Heart right ventricle (tissue), 16 donors: ENCODE measurements around the gene MICAL2. TPM values are rescaled to one million over a fixed set of nuclear protein-coding genes. Genes with fewer than 3 reads are reported as not detected.
A peak's percentile ranks its signal among the peaks of the same experiment; 100 is the strongest.

ENCODE experiments used
- ATAC-seq, 8 donors: fragments of 200-7000 bp; cut with Tn5 transposase; one replicate each; pipeline ENCODE4 v1.9.1; 2020; ENCODE audit warnings: mild to moderate bottlenecking in 8 of 8, moderate library complexity in 8 of 8, moderate number of reproducible peaks in 1 of 8
- DNase-seq, 2 donors: peaks; one replicate each; pipeline ENCODE4 v3.0.0-alpha.2; 2020
- H3K27ac ChIP-seq, 10 donors: fragments of 200-600 bp; sonication (generic) in 2 of 10; one replicate each; pipeline versions ENCODE4 v1.5.0 to v1.8.0; 2020 to 2022; ENCODE audit warnings: mild to moderate bottlenecking in 3 of 10
- H3K27me3 ChIP-seq, 7 donors: fragments of 200-600 bp; one replicate each; pipeline ENCODE4 v1.8.0; 2021 to 2022; ENCODE audit warnings: mild to moderate bottlenecking in 2 of 7
- H3K36me3 ChIP-seq, 9 donors: fragments of 200-600 bp; sonication (generic) in 1 of 9; one replicate each; pipeline versions ENCODE4 v1.5.0 to v1.8.0; 2020 to 2022; ENCODE audit warnings: mild to moderate bottlenecking in 2 of 9
- H3K4me1 ChIP-seq, 9 donors: fragments of 200-600 bp; sonication (generic) in 1 of 9; one replicate each; pipeline versions ENCODE4 v1.5.0 to v1.8.0; 2020 to 2022; ENCODE audit warnings: mild to moderate bottlenecking in 4 of 9
- H3K4me3 ChIP-seq, 10 donors: fragments of 200-600 bp; sonication (generic) in 2 of 10; one replicate each; pipeline versions ENCODE4 v1.5.0 to v1.8.0; 2020 to 2022; ENCODE audit warnings: mild to moderate bottlenecking in 7 of 10, moderate library complexity in 2 of 10
- H3K9me3 ChIP-seq, 11 donors: fragments of 200-600 bp in 10 of 11; sonication (generic) in 2 of 11; one replicate each; pipeline versions ENCODE4 v1.5.0 to v1.8.0; 2013 to 2022; ENCODE audit warnings: mild to moderate bottlenecking in 2 of 11, control low read depth in 1 of 11, moderate library complexity in 1 of 11
- WGBS, 2 donors: extraction: QIAGEN DNeasy Blood & Tissue Kit; methylation state at CpG; one replicate each; pipeline ENCODE4 v1.1.7; 2013; ENCODE audit warnings: inconsistent platforms in 1 of 2; 5-methylcytosine and 5-hydroxymethylcytosine counted together
- intact Hi-C, 10 donors: fragments of 100-400 bp; cut with DNase I; formaldehyde crosslinking; loops; one replicate each; pipeline versions ENCODE4 v1.11.1 to v1.14.2; 2022
- polyA plus RNA-seq, 2 donors: library from polyadenylated mRNA; stranded (reverse); fragments of 200-250 nt; gene quantifications; one replicate each; pipeline ENCODE4 v1.2.3, GENCODE V29; 2013
- total RNA-seq, 10 donors: library from RNA; stranded (reverse); fragmentation: NEBNext Ultra II Directional in 3 of 10; extraction: Animal tissue kit (Norgen Biotek cat#: 25700) in 3 of 10; gene quantifications; one replicate each; pipeline versions ENCODE4 v1.2.1 to v1.2.4, GENCODE V29; 2021 to 2023
- TF ChIP-seq, protein P1 (sequence below), 9 donors: fragments of 200-600 bp; sonication (generic) in 2 of 9; IDR thresholded peaks; one replicate each; pipeline versions ENCODE4 v1.5.0 to v1.8.0; 2021 to 2022; ENCODE audit warnings: antibody characterized with exemption in 9 of 9, mild to moderate bottlenecking in 5 of 9, moderate library complexity in 1 of 9
- donor health status: Arrhythmogenic right ventricular cardiomyopathy.
- donor health status: ischemic (EF 13 %, LVEDD 7.1; RV severe dilation, severe dysfunction).
- donor health status: healthy with polysubstance abuse.
- donor health status: DM: no; HTN: yes; CAD: no.
- donor health status: DM: no; HTN: no; CAD: no.
- donor health status: ischemic (EF 25% LVEDD 6.9; RV normal size, moderate dysfunction).
- donor health status: ischemic (EF 25% LVEDD 5.7; RV mildly dilated, moderate dysfunction).
- donor health status: healthy.
- donor health status: DM: yes; HTN: yes; CAD: no.
- donor health status: Ischemic cardiomyopathy.
- donor health status: ischemic (EF 35%, LVEDD 5.7; RV mildly dilated, moderate dysfunction).
- donor health status: nonischemic (EF 11% LVEDD 7.7; RV severe dilation, severe dysfunction).
- donor health status: DM: yes; HTN: yes; CAD: no.
- donor health status: PGD.
- donor health status: ischemic (EF 29% LVEDD 5.4; RV normal size, mild dysfunction).
- donor health status: nonischemic (EF 23%, LVEDD 6.1; RV moderate dilation, normal function).

MICAL2 gene
- total and polyA plus RNA-seq, 12 donors = 32.5 to 95.7 (median 70.5) TPM

DNA sequence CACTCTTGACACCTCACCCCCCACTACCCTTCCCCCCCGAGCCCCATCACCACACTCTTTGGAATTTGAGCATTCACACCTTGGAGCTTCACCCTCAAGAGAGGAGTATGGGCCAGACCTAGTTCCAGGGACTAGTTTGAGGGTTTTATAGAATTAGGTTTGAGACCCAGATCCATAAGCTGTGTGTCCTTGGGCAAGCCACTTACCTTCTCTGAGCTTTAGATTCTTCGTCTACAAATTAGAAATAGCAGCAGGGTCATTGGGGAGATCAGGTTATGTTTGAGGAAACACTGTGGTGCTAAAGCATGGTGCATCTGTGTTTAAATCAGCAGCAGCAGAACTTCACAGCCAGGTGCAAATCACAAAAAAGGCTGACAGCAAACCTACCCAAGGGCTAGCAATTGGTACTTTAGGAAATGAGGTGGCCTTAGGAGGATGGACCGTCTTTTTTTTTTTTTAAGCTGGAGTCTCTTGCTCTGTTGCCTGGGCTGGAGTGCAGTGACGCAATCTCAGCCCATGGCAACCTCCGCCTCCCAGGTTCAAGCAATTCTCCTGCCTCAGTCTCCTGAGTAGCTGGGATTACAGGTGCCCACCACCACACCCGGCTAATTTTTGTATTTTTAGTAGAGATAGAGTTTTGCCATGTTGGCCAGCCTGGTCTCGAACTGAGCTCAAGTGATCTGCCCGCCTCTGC is 114.8 kb downstream of the MICAL2 start:
- peaks cover 21 to 49% (median 41%) of the 10 kb centered on the region in 9 donors for H3K4me1 ChIP-seq
- H3K4me3 ChIP-seq = no peak overlapping the region
- DNase-seq = no peak
- peaks cover 0 to 83% (median 30%) of the 10 kb centered on the region in 9 donors for H3K36me3 ChIP-seq
- intact Hi-C loops = loop anchor here in 2 of 10 donors (10.0 kb wide), 2 partner anchors 60 to 130 kb away; no protein-coding TSS in a partner anchor
- no peaks in the 10 kb centered on the region for H3K27me3 ChIP-seq
- ATAC-seq = no peak
- H3K27ac ChIP-seq = peak overlapping the region in 4 of 10 donors; percentile 52 to 69 (median 57)
- H3K9me3 ChIP-seq = no peaks in the 10 kb centered on the region
- 91 to 92% methylated on average over 8 of the region's 8 CpGs for WGBS, 2 donors
- TF ChIP-seq, protein P1, sequence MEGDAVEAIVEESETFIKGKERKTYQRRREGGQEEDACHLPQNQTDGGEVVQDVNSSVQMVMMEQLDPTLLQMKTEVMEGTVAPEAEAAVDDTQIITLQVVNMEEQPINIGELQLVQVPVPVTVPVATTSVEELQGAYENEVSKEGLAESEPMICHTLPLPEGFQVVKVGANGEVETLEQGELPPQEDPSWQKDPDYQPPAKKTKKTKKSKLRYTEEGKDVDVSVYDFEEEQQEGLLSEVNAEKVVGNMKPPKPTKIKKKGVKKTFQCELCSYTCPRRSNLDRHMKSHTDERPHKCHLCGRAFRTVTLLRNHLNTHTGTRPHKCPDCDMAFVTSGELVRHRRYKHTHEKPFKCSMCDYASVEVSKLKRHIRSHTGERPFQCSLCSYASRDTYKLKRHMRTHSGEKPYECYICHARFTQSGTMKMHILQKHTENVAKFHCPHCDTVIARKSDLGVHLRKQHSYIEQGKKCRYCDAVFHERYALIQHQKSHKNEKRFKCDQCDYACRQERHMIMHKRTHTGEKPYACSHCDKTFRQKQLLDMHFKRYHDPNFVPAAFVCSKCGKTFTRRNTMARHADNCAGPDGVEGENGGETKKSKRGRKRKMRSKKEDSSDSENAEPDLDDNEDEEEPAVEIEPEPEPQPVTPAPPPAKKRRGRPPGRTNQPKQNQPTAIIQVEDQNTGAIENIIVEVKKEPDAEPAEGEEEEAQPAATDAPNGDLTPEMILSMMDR (IDR thresholded peaks at IDR 0.05) = no peak

DNA sequence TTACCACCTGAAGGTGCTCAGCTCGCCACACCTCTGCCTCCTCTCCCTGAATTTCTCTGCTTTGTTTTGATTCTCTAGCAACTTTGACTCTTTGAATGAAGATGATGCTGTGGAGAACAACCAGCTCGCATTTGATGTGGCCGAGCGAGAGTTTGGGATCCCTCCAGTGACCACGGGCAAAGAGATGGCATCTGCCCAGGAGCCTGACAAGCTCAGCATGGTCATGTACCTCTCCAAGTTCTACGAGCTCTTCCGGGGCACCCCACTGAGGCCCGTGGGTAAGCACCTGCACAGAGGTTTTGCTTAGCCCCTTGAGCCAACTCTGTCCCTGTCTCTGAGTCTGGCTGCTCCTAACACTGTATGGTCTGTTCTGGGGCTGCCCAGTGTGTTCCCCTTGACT is 115.7 kb downstream of the MICAL2 start:
- H3K9me3 ChIP-seq = no peaks in the 10 kb centered on the region
- 92 to 94% methylated on average over 8 of the region's 8 CpGs for WGBS, 2 donors
- peaks cover 0 to 89% (median 39%) of the 10 kb centered on the region in 9 donors for H3K36me3 ChIP-seq
- no peaks in the 10 kb centered on the region for H3K27me3 ChIP-seq
- ATAC-seq (no peak), DNase-seq (no peak)
- H3K4me1 ChIP-seq = peaks cover 14 to 40% (median 32%) of the 10 kb centered on the region in 9 donors
- intact Hi-C loops = loop anchor here in 2 of 10 donors (10.0 kb wide), 2 partner anchors 61 to 131 kb away; no protein-coding TSS in a partner anchor
- H3K4me3 ChIP-seq = no peak overlapping the region
- TF ChIP-seq, protein P1 (IDR thresholded peaks at IDR 0.05) = no peak
- H3K27ac ChIP-seq = no peak overlapping the region

DNA sequence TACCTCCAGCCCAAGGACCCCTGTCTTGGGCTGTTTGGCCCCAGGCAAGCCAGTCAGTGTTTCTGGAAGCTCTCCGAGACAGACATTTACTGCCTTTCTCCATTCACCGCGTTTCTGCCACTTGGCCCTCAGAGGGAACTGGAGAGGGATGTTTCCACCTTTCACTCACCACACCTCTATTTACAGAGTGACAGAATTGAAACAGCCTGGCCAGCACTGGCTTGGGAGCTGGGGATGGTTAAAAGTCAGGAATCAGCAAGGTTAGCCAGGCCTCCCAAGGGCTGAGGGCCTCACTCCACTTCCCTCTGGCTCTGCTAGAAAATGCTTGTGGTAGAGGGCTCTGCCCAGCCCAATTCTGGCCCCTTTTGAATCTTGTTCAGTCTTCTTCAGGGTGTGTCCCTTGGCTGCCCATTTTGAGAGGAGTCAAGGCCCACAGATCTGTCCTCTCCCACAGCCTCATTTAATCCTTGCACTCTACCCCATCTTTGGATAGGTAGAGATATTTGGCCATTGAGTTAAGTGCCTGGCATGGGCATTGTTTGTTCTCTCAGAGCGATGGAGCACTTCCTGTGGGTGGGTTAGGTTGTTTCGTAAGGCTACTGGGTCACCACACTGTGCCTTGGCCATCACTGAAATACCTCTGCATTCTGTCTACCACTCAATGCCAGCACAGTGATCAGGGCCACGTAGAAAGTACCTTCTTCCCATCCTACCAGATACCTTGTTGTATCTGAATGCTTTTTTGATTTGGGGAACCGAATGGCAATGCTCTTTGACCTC is 119.2 kb downstream of the MICAL2 start:
- DNase-seq (no peak), ATAC-seq (peak in 2 of 8 donors; percentile 12 to 34)
- no peaks in the 10 kb centered on the region for H3K27me3 ChIP-seq
- H3K9me3 ChIP-seq = no peaks in the 10 kb centered on the region
- peak overlapping the region in 3 of 10 donors; percentile 5 to 20 (median 9) for H3K27ac ChIP-seq
- peaks cover 0 to 98% (median 45%) of the 10 kb centered on the region in 9 donors for H3K36me3 ChIP-seq
- peaks cover 0 to 23% (median 2%) of the 10 kb centered on the region in 9 donors for H3K4me1 ChIP-seq
- TF ChIP-seq, protein P1 (IDR thresholded peaks at IDR 0.05) = no peak
- H3K4me3 ChIP-seq = no peak overlapping the region
- 66 to 74% methylated on average over 7 of the region's 7 CpGs for whole genome bisulfite sequencing, 2 donors
- intact Hi-C loops = loop anchor here in 6 of 10 donors (5.0 to 10.0 kb wide), 5 partner anchors 45 to 182 kb away; partner anchors contain the start of gene MICAL2 (in 3 of the 6)

DNA sequence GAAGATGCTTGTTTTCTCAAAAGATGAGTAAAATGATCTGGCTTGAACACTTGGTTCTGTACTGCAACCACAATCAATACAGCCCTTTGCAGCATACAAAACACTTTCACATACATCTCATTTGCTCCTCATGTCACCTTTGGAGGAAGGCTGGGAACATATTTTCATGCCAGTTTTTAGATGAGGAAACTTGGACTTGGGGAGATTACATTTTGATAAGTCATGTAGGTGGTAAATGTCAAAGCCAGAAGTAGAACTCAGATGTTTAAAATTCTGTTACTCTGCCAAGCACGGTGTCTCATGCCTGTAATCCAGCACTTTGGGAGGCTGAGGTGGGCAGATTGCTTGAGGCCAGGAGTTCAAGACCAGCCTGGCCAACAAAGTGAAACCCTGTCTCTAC is 121.8 kb downstream of the MICAL2 start:
- Histone ChIP-seq H3K4me3 (no peak overlapping the region), H3K27ac (no peak overlapping the region), H3K9me3 (no peaks in the 10 kb centered on the region), H3K27me3 (no peaks in the 10 kb centered on the region), H3K36me3 (peaks cover 0 to 81% (median 30%) of the 10 kb centered on the region in 9 donors), H3K4me1 (peaks cover 6 to 45% (median 21%) of the 10 kb centered on the region in 9 donors)
- intact Hi-C loops = loop anchor here in 4 of 10 donors (5.0 to 10.0 kb wide), 3 partner anchors 47 to 185 kb away; partner anchors contain the start of gene MICAL2 (in 3 of the 4)
- 43 to 83% methylated on average over 1 of the region's 1 CpG for WGBS, 2 donors
- TF ChIP-seq, protein P1 (IDR thresholded peaks at IDR 0.05) = no peak
- no peak for DNase-seq
- no peak for ATAC-seq
